Astrocyte (in vitro differentiated cells and primary cell): ENCODE measurements around the gene CYP4F2.

ENCODE experiments used
- EZH2 ChIP-seq: IDR thresholded peaks from 2 replicates; pipeline ENCODE4 v1.6.1; 2012; ENCODE audit warnings: mild to moderate bottlenecking, low read length, inconsistent platforms; ENCODE audit not compliant: insufficient read depth
- TF ChIP-seq, protein P1 (sequence below): IDR thresholded peaks from 2 replicates; pipeline ENCODE4 v1.5.1; 2011; ENCODE audit warnings: low read depth, mild to moderate bottlenecking, inconsistent platforms, low read length, moderate library complexity; ENCODE audit not compliant: insufficient read depth

DNA sequence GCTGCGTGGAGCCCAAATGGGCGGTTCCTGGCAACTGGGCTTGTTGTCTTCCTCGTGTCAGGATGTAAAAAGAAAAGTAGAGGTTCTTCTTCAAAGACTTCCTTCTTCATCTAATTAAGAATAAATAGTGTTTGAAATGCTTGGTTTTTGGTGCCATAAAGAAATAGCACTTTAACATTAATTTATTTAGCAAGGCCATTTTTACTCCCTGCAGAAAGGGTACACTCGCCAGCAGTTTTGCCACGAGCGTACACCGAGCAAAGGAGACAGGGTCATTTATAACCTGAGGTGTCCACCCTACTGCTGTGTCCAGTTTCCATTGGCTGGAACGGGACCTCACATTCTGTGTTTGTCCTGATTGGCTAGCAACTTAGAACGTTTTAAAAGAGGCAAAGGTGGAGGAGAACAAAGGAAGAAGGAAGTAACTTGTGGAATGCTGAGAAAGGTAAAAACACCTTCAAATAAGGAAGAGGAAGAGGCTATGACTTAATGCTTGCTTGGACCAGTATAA, 60.6 kb downstream of the CYP4F2 start:
- TF ChIP-seq, protein P1, sequence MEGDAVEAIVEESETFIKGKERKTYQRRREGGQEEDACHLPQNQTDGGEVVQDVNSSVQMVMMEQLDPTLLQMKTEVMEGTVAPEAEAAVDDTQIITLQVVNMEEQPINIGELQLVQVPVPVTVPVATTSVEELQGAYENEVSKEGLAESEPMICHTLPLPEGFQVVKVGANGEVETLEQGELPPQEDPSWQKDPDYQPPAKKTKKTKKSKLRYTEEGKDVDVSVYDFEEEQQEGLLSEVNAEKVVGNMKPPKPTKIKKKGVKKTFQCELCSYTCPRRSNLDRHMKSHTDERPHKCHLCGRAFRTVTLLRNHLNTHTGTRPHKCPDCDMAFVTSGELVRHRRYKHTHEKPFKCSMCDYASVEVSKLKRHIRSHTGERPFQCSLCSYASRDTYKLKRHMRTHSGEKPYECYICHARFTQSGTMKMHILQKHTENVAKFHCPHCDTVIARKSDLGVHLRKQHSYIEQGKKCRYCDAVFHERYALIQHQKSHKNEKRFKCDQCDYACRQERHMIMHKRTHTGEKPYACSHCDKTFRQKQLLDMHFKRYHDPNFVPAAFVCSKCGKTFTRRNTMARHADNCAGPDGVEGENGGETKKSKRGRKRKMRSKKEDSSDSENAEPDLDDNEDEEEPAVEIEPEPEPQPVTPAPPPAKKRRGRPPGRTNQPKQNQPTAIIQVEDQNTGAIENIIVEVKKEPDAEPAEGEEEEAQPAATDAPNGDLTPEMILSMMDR = no peak
- TF ChIP-seq EZH2 = no peak
